ENCODE data around the gene ZNF212.

DNA sequence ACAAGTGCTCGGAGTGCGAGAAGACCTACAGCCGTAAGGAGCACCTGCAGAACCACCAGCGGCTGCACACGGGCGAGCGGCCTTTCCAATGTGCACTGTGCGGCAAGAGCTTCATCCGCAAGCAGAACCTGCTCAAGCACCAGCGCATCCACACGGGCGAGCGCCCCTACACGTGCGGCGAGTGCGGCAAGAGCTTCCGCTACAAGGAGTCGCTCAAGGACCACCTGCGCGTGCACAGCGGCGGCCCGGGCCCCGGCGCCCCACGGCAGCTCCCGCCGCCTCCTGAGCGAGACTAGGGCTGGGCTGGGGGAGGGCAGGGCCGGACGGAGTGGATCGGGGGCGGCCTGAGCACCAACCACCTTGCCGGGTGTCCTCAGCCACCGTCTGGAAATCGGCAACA lies 15.1 kb upstream of the ZNF212 start:
- TF ChIP-seq POLR2AphosphoS5 (IDR thresholded peaks at IDR 0.05; ENCODE audit: insufficient read depth, low read depth, low read length) (no peak), EZH2 (IDR thresholded peaks at IDR 0.05; ENCODE audit: borderline replicate concordance, low read depth, low read length, severe bottlenecking) (no peak), CTCF (IDR thresholded peaks at IDR 0.05; ENCODE audit: extremely low read depth in 1 of 2, insufficient read depth in 1 of 2, low read depth in 1 of 2, low read length in 2 of 2) (no peak), GATA2 (IDR thresholded peaks at IDR 0.05; ENCODE audit: insufficient read depth, insufficient read length, low read depth, low read length) (no peak), FOS (IDR thresholded peaks at IDR 0.05; ENCODE audit: borderline replicate concordance, insufficient read depth, low read length) (no peak)
